Vagina (tissue), 2 donors: Measurements from ENCODE around the gene CFAP97. TPM values are rescaled to one million over a fixed set of nuclear protein-coding genes. Genes with fewer than 3 reads are reported as not detected.

Experiments
- DNase-seq, 2 donors: peaks; one replicate each; pipeline ENCODE4 v3.0.0-alpha.2; 2017; ENCODE audit errors: extremely low spot score in 2 of 2
- H3K27ac ChIP-seq: fragments of 200-600 bp; sonication (generic); one replicate; pipeline ENCODE4 v1.5.1; 2019
- H3K27me3 ChIP-seq: fragments of 200-600 bp; sonication (generic); one replicate; pipeline ENCODE4 v1.5.1; 2019
- H3K36me3 ChIP-seq, 2 donors: fragments of 200-600 bp; sonication (generic); one replicate each; pipeline ENCODE4 v1.5.1; 2017 to 2019
- H3K4me1 ChIP-seq: fragments of 200-600 bp; sonication (generic); one replicate; pipeline ENCODE4 v1.5.1; 2019
- H3K4me3 ChIP-seq, 2 donors: fragments of 200-600 bp; sonication (generic); 1 replicate in 1 of 2; 2 replicates in 1 of 2; pipeline ENCODE4 v1.5.1; 2016 to 2019
- H3K9me3 ChIP-seq: fragments of 200-600 bp; sonication (generic); one replicate; pipeline ENCODE4 v1.5.1; 2019
- POLR2A ChIP-seq, 2 donors: fragments of 450-650 bp; IDR thresholded peaks; one replicate each; pipeline ENCODE4 v1.6.1; 2017; ENCODE audit warnings: antibody characterized with exemption in 2 of 2, mild to moderate bottlenecking in 2 of 2, moderate library complexity in 2 of 2
- POLR2AphosphoS5 ChIP-seq, 2 donors: sonication (generic); formaldehyde crosslinking; IDR thresholded peaks; one replicate each; pipeline ENCODE4 v1.9.0; 2017; ENCODE audit warnings: antibody characterized with exemption in 2 of 2, mild to moderate bottlenecking in 2 of 2, low read depth in 1 of 2; ENCODE audit not compliant: insufficient read depth in 1 of 2
- intact Hi-C: fragments of 100-400 bp; cut with DNase I; formaldehyde crosslinking; loops from one replicate; pipeline ENCODE4 v1.15.1; 2023
- total RNA-seq: library from RNA; depleted of rRNA; stranded (reverse); fragments of >200 nt; gene quantifications from one replicate; pipeline ENCODE4 v1.2.3, GENCODE V29; 2016
- TF ChIP-seq, protein P1 (sequence below), 3 experiments: fragments of 450-650 bp in 2 of 3; fragments of 200-600 bp in 1 of 3; sonication (generic) in 1 of 3; IDR thresholded peaks; one replicate each; pipeline ENCODE4 v1.5.1; 2017 to 2019; ENCODE audit warnings: antibody characterized with exemption in 3 of 3, mild to moderate bottlenecking in 2 of 3, moderate library complexity in 2 of 3

CFAP97 gene
- total RNA-seq, 1 donor from 2014 or later, result 28.5 TPM

DNA sequence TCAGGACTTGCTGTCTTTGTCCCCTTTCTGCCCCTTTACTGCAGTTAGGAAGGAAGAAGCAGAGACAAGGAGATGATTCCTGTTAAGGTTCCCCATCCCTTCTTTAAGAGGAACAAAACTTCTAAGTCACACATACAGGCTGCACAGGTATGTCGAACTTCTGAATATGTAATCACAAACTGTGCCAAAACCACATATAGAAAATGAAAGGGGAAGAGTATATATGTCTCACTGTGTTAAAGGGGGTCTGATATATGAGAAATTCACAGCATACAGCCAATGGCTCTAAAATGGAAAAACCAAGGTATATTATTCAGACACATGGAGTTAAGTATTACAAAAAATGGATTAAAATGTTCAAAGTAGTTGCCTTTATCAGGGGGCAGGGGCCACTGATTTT is 11.7 kb downstream of the CFAP97 start:
- no peak for TF ChIP-seq POLR2A (IDR thresholded peaks at IDR 0.05)
- no peak for TF ChIP-seq POLR2AphosphoS5 (IDR thresholded peaks at IDR 0.05; ENCODE audit: insufficient read depth in 1 of 2, low read depth in 1 of 2)
- TF ChIP-seq, protein P1, sequence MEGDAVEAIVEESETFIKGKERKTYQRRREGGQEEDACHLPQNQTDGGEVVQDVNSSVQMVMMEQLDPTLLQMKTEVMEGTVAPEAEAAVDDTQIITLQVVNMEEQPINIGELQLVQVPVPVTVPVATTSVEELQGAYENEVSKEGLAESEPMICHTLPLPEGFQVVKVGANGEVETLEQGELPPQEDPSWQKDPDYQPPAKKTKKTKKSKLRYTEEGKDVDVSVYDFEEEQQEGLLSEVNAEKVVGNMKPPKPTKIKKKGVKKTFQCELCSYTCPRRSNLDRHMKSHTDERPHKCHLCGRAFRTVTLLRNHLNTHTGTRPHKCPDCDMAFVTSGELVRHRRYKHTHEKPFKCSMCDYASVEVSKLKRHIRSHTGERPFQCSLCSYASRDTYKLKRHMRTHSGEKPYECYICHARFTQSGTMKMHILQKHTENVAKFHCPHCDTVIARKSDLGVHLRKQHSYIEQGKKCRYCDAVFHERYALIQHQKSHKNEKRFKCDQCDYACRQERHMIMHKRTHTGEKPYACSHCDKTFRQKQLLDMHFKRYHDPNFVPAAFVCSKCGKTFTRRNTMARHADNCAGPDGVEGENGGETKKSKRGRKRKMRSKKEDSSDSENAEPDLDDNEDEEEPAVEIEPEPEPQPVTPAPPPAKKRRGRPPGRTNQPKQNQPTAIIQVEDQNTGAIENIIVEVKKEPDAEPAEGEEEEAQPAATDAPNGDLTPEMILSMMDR (IDR thresholded peaks at IDR 0.05), result no peak
- no peak overlapping the region for H3K4me3 ChIP-seq
- no peaks in the 10 kb centered on the region for H3K27me3 ChIP-seq
- peaks cover 6% of the 10 kb centered on the region for H3K4me1 ChIP-seq
- H3K9me3 ChIP-seq, result no peaks in the 10 kb centered on the region
- intact Hi-C loops, result no loop called here
- DNase-seq, result no peak
- H3K27ac ChIP-seq, result no peak overlapping the region
- peaks cover 0 to 8% of the 10 kb centered on the region in 2 donors for H3K36me3 ChIP-seq

DNA sequence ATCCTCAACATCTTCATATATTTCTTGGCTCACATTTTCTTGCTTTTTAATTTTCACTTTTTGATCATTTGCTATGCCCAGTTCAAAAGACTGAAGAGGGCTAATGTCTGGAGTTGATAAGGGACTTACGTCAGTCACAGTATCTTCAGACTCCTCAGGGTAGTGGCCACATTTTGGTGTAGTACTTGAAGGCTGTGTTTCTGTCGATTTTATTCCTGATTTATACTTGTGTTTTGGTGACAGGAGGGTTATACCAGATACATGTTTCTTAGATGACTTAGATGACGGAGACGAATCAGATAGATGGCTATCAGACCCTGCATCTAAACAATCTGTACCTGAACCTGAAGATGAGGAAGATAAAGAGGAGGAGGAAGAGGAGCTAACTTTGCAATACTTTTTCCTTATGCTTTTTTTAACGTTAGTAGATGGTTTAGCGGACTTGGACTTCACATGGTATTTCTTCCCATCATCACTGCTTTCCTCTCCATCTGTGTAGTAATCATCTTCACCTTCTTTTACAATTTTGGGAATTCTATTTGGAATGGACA is 13.4 kb downstream of the CFAP97 start:
- no peak for DNase-seq
- intact Hi-C loops, result no loop called here
- TF ChIP-seq POLR2AphosphoS5 (IDR thresholded peaks at IDR 0.05; ENCODE audit: insufficient read depth in 1 of 2, low read depth in 1 of 2), result no peak
- TF ChIP-seq POLR2A (IDR thresholded peaks at IDR 0.05), result no peak
- TF ChIP-seq, protein P1 (IDR thresholded peaks at IDR 0.05), result no peak
- Histone ChIP-seq H3K27ac (no peak overlapping the region), H3K27me3 (no peaks in the 10 kb centered on the region), H3K36me3 (peaks cover 0 to 8% of the 10 kb centered on the region in 2 donors), H3K9me3 (no peaks in the 10 kb centered on the region), H3K4me3 (no peak overlapping the region), H3K4me1 (peaks cover 6% of the 10 kb centered on the region)

DNA sequence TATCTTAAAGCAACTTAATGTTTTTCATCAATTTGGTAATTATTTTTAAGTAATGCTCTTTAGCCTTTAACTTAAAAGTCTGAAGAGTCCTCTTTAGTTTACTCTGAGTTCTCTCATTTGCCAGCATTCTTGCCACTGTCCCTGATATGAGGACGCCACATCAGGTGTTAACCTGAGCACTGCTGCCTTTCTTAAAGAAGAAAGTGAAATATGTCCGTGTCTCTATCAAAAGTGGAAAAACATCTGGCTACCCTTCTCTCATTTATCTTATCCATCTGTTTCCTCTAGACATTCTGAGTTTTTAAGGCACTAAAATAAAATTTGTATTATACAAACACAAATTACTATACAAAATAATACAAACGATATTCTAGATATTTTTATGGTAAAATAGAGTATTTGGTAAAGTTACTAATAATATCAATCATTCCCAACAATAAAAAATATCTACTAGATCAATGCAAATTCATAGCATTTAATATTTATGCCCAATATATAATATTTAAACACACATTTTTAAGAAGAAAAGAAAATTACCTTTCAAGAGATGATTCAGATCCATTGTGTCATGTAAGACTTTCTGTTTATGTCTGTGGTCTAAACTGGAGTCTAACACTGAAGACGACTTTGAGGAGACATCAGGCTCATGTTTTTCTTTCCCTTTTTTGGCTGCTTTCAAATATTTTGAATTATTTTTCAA is 14.0 kb downstream of the CFAP97 start:
- intact Hi-C loops, result no loop called here
- peaks cover 0 to 8% of the 10 kb centered on the region in 2 donors for H3K36me3 ChIP-seq
- no peak overlapping the region for H3K27ac ChIP-seq
- H3K4me1 ChIP-seq, result peaks cover 6% of the 10 kb centered on the region
- H3K27me3 ChIP-seq, result no peaks in the 10 kb centered on the region
- TF ChIP-seq POLR2A (IDR thresholded peaks at IDR 0.05) (no peak), POLR2AphosphoS5 (IDR thresholded peaks at IDR 0.05; ENCODE audit: insufficient read depth in 1 of 2, low read depth in 1 of 2) (no peak)
- TF ChIP-seq, protein P1 (IDR thresholded peaks at IDR 0.05), result no peak
- DNase-seq, result no peak
- no peak overlapping the region for H3K4me3 ChIP-seq
- H3K9me3 ChIP-seq, result no peaks in the 10 kb centered on the region

DNA sequence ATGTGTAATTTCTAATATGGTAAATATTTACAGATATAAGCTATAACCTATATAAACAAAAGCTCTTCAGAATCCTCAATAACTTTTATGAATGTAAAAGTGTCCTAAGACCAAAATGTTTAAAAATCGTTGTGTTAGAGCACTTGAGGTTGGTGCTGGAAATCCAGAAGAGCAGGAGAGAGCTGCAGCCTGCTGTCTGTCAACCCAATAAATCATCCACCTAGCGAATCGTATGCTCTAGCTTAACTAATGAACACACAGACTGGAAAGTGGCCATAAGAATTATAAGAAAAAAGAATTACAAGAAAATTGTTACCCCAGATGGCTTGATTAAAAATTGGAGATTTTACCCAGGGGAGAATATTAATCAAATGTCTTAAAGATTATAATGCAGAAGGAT is 17.0 kb downstream of the CFAP97 start:
- TF ChIP-seq, protein P1 (IDR thresholded peaks at IDR 0.05), result no peak
- no peak for TF ChIP-seq POLR2A (IDR thresholded peaks at IDR 0.05)
- no peak for TF ChIP-seq POLR2AphosphoS5 (IDR thresholded peaks at IDR 0.05; ENCODE audit: insufficient read depth in 1 of 2, low read depth in 1 of 2)
- Histone ChIP-seq H3K36me3 (peaks cover 0 to 8% of the 10 kb centered on the region in 2 donors), H3K4me3 (no peak overlapping the region), H3K9me3 (no peaks in the 10 kb centered on the region), H3K4me1 (no peaks in the 10 kb centered on the region), H3K27me3 (no peaks in the 10 kb centered on the region), H3K27ac (no peak overlapping the region)
- intact Hi-C loops, result no loop called here
- no peak for DNase-seq

DNA sequence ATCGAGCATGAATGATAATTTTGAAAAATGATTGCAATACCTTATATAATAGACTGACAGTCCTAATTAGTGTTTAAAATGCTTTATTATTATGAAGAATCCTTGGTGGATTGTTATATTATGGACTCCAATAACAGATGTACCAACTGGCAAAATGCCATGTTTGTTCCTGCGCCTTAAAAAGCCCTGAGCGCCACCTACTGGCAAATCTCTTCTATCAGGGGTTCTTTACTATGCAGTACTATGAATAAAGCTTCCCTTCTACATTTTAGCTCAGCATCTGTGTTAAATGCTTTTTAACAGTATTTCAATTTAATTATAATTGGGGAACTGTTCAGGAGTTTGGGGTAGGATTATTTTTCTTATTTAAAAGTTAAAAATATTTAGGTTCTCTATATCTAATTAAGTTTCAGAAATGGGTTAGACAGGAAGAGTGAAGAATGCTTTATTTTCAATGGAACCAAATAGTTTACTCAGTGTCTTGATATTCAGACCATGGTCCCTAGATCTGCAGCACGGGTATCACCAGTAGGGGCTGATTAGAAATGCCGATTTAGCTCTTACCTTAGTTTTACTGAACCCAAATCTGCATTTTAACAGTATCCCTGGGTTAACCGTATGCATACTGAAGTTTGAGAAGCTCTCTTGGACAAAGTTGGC is 20.0 kb downstream of the CFAP97 start:
- Histone ChIP-seq H3K27ac (no peak overlapping the region), H3K36me3 (no peaks in the 10 kb centered on the region), H3K4me1 (no peaks in the 10 kb centered on the region), H3K9me3 (no peaks in the 10 kb centered on the region), H3K27me3 (no peaks in the 10 kb centered on the region), H3K4me3 (no peak overlapping the region)
- DNase-seq, result no peak
- intact Hi-C loops, result no loop called here
- no peak for TF ChIP-seq POLR2A (IDR thresholded peaks at IDR 0.05)
- TF ChIP-seq, protein P1 (IDR thresholded peaks at IDR 0.05), result peak; percentile 41 to 70 (median 52)
- peak in 1 of 2 donors; percentile 25 for TF ChIP-seq POLR2AphosphoS5 (IDR thresholded peaks at IDR 0.05; ENCODE audit: insufficient read depth in 1 of 2, low read depth in 1 of 2)
